GM18517 (cell line): ENCODE measurements around the gene FYN.
A peak's percentile ranks its signal among the peaks of the same experiment; 100 is the strongest.
"Not testable (repeated sequence)": the region's sequence is repeated elsewhere in the genome, so short reads cannot be mapped to it uniquely, and the experiment has no call there.

ENCODE experiments used
- ATAC-seq: cut with Tn5 transposase; IDR thresholded peaks from one replicate; pipeline ENCODE4 v1.9.1; 2021; ENCODE audit warnings: mild to moderate bottlenecking, moderate library complexity; ENCODE audit not compliant: unreplicated experiment

The FYN gene

GRCh38 chr6:111873178-111874024 is at the start of gene FYN:
Gene FYN (minus strand): TSS chr6:111873452. CDS start chr6:111720051, 153,401 bp downstream.
- peak; percentile 99 for ATAC-seq

GRCh38 chr6:111922454-111923297 is 49.4 kb upstream of the FYN start:
- no peak for ATAC-seq

GRCh38 chr6:111921103-111921502 is 47.9 kb upstream of the FYN start:
- ATAC-seq = no peak

GRCh38 chr6:111920578-111920977 is 47.3 kb upstream of the FYN start:
- no peak for ATAC-seq

GRCh38 chr6:111918825-111919224 is 45.6 kb upstream of the FYN start:
- ATAC-seq = no peak

- ATAC-seq = no peak
These were observed 43.5 kb upstream of the FYN start for GRCh38 chr6:111916747-111917146.

GRCh38 chr6:111914617-111915016 is 41.4 kb upstream of the FYN start:
- no peak for ATAC-seq

GRCh38 chr6:111912904-111913303 is 39.7 kb upstream of the FYN start:
- no peak for ATAC-seq

GRCh38 chr6:111911428-111911827 is 38.2 kb upstream of the FYN start:
- ATAC-seq = no peak

GRCh38 chr6:111909238-111909637 is 36.0 kb upstream of the FYN start:
- no peak for ATAC-seq

- ATAC-seq = not testable (repeated sequence)
These were observed 35.1 kb upstream of the FYN start for GRCh38 chr6:111908365-111908764.

- no peak for ATAC-seq
These were observed 27.5 kb upstream of the FYN start for GRCh38 chr6:111900735-111901134.

GRCh38 chr6:111899531-111899930 is 26.3 kb upstream of the FYN start:
- ATAC-seq = no peak

- no peak for ATAC-seq
These were observed 25.2 kb upstream of the FYN start for GRCh38 chr6:111898452-111898851.

- ATAC-seq = no peak
These were observed 21.7 kb upstream of the FYN start for GRCh38 chr6:111894951-111895350.

GRCh38 chr6:111894272-111894671 is 21.0 kb upstream of the FYN start:
- no peak for ATAC-seq

- no peak for ATAC-seq
These were observed 19.2 kb upstream of the FYN start for GRCh38 chr6:111892431-111892830.

- ATAC-seq = no peak
These were observed 17.7 kb upstream of the FYN start for GRCh38 chr6:111890988-111891387.

GRCh38 chr6:111888928-111889695 is 15.9 kb upstream of the FYN start:
- no peak for ATAC-seq

- ATAC-seq = not testable (repeated sequence)
These were observed 13.5 kb upstream of the FYN start for GRCh38 chr6:111886793-111887192.

- no peak for ATAC-seq
These were observed 12.2 kb upstream of the FYN start for GRCh38 chr6:111885373-111886027.
